CD4-positive, alpha-beta T cell (primary cell): ENCODE results near the gene FA2H. TPM values are rescaled to one million over a fixed set of nuclear protein-coding genes. Genes with fewer than 3 reads are reported as not detected.

Experiments used
- ATAC-seq: fragments of 200-7000 bp; cut with Tn5 transposase; one replicate; pipeline ENCODE4 v1.10.0; 2022; ENCODE audit warnings: mild to moderate bottlenecking; ENCODE audit not compliant: poor library complexity
- CTCF ChIA-PET: fragments of 350-600 bp; sonication (Branson Sonifier 250); formaldehyde crosslinking; loops from one replicate; lab custom pipeline; 2021; ENCODE audit warnings: antibody characterized with exemption, inconsistent platforms; lab: Charles Lee
- POLR2A ChIA-PET: fragments of 350-600 bp; sonication (Branson Sonifier 250); formaldehyde crosslinking; loops from one replicate; lab custom pipeline; 2021; ENCODE audit warnings: antibody characterized with exemption, inconsistent platforms; lab: Charles Lee
- DNase-seq, 14 experiments: peaks; one replicate each; pipeline ENCODE4 v3.0.0-alpha.2; 2013 to 2020; ENCODE audit warnings: mixed read lengths in 2 of 14
- H3K27ac ChIP-seq, 2 donors: one replicate each; pipeline versions ENCODE4 v1.5.1 to v1.7.0; 2013; ENCODE audit warnings: low read length in 2 of 2, low read depth in 1 of 2, mild to moderate bottlenecking in 1 of 2
- H3K27me3 ChIP-seq, 2 experiments: 1 replicate in 1 of 2; 2 replicates in 1 of 2; pipeline versions ENCODE4 v1.6.1 to v1.7.0; 2013; ENCODE audit warnings: low read length in 2 of 2, control low read depth in 1 of 2, mild to moderate bottlenecking in 1 of 2, moderate library complexity in 1 of 2; ENCODE audit not compliant: insufficient read depth in 2 of 2, control insufficient read depth in 1 of 2
- H3K36me3 ChIP-seq: one replicate; pipeline ENCODE4 v1.6.1; 2013; ENCODE audit warnings: low read length, control low read depth; ENCODE audit not compliant: insufficient read depth
- H3K4me1 ChIP-seq: one replicate; pipeline ENCODE4 v1.6.1; 2013; ENCODE audit warnings: low read length, control low read depth; ENCODE audit not compliant: insufficient read depth
- H3K4me3 ChIP-seq: one replicate; pipeline ENCODE4 v1.5.1; 2013; ENCODE audit warnings: mild to moderate bottlenecking, low read length, moderate library complexity
- H3K9me3 ChIP-seq, 2 experiments: 1 replicate in 1 of 2; 2 replicates in 1 of 2; pipeline versions ENCODE4 v1.6.1 to v1.7.0; 2013; ENCODE audit warnings: low read length in 2 of 2, mild to moderate bottlenecking in 2 of 2, control low read depth in 1 of 2, moderate library complexity in 1 of 2; ENCODE audit not compliant: control insufficient read depth in 1 of 2, insufficient read depth in 1 of 2
- H3K27ac Mint-ChIP-seq: one replicate; pipeline ENCODE4 v1.8.0; 2020; ENCODE audit warnings: mixed read lengths
- H3K27me3 Mint-ChIP-seq: one replicate; pipeline ENCODE4 v1.8.0; 2021; ENCODE audit warnings: mixed read lengths
- H3K36me3 Mint-ChIP-seq: one replicate; pipeline ENCODE4 v1.8.0; 2021; ENCODE audit warnings: low read depth, mixed read lengths
- H3K4me1 Mint-ChIP-seq: one replicate; pipeline ENCODE4 v1.8.0; 2021; ENCODE audit warnings: low read depth, mixed read lengths
- H3K4me3 Mint-ChIP-seq: one replicate; pipeline ENCODE4 v1.8.0; 2020; ENCODE audit warnings: mild to moderate bottlenecking, mixed read lengths
- H3K9me3 Mint-ChIP-seq: one replicate; pipeline ENCODE4 v1.8.0; 2020; ENCODE audit warnings: mixed read lengths
- intact Hi-C, 2 experiments: fragments of 100-400 bp; cut with DNase I in 1 of 2; cut with micrococcal nuclease in 1 of 2; formaldehyde crosslinking; loops; one replicate each; pipeline versions ENCODE4 v1.15.1 to v1.9.0; 2023 to 2025; cut with DNase I, micrococcal nuclease
- total RNA-seq, 174 experiments: library from RNA in 2 of 174; stranded (reverse) in 2 of 174; gene quantifications; one replicate each; pipeline ENCODE4 v1.2.3 and lab custom pipeline; 2021 to 2026
- TF ChIP-seq, protein P1 (sequence below): fragments of 200-600 bp; IDR thresholded peaks from one replicate; pipeline ENCODE4 v1.8.0; 2022; ENCODE audit warnings: antibody characterized with exemption, mild to moderate bottlenecking

FA2H gene
- total RNA-seq, 2 experiments from 2014 or later = not detected

GRCh38 chr16:74718140-74718539, 56.5 kb downstream of the FA2H start:
- ATAC-seq (no peak), DNase-seq (no peak)
- no peaks in the 10 kb centered on the region for H3K4me1 Mint-ChIP-seq
- H3K4me3 Mint-ChIP-seq = no peak overlapping the region
- no peaks in the 10 kb centered on the region for H3K27me3 ChIP-seq
- H3K4me3 ChIP-seq = no peak overlapping the region
- POLR2A ChIA-PET = no interaction called here
- CTCF ChIA-PET = no interaction called here
- intact Hi-C loops = no loop called here
- TF ChIP-seq, protein P1, sequence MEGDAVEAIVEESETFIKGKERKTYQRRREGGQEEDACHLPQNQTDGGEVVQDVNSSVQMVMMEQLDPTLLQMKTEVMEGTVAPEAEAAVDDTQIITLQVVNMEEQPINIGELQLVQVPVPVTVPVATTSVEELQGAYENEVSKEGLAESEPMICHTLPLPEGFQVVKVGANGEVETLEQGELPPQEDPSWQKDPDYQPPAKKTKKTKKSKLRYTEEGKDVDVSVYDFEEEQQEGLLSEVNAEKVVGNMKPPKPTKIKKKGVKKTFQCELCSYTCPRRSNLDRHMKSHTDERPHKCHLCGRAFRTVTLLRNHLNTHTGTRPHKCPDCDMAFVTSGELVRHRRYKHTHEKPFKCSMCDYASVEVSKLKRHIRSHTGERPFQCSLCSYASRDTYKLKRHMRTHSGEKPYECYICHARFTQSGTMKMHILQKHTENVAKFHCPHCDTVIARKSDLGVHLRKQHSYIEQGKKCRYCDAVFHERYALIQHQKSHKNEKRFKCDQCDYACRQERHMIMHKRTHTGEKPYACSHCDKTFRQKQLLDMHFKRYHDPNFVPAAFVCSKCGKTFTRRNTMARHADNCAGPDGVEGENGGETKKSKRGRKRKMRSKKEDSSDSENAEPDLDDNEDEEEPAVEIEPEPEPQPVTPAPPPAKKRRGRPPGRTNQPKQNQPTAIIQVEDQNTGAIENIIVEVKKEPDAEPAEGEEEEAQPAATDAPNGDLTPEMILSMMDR = no peak
- H3K27me3 Mint-ChIP-seq = no peaks in the 10 kb centered on the region
- H3K27ac ChIP-seq = no peak overlapping the region
- no peaks in the 10 kb centered on the region for H3K9me3 Mint-ChIP-seq
- no peak overlapping the region for H3K27ac Mint-ChIP-seq
- no peaks in the 10 kb centered on the region for H3K36me3 Mint-ChIP-seq
- no peaks in the 10 kb centered on the region for H3K9me3 ChIP-seq
- no peaks in the 10 kb centered on the region for H3K4me1 ChIP-seq
- no peaks in the 10 kb centered on the region for H3K36me3 ChIP-seq

DNA sequence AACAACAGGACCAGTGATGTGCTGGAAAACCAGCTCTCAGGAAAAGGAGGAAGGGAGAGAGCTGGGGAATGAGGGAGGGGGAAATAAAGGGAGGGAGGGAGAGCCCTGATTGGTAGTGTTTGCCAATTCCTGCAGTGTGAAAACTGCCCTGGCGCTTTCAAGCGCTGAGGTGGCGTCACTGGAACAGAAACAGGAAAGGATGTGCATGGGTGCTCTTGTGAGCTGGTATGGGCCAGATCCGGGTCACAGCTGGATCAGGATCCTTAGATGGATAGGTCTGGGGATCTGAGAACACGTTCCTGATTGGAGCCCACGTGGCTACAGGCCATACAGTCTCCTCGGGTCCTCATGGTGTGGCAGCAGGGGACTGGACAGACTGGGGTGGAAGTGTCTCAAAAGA, 57.3 kb downstream of the FA2H start:
- Mint-ChIP-seq H3K36me3 (no peaks in the 10 kb centered on the region), H3K4me3 (no peak overlapping the region), H3K27me3 (no peaks in the 10 kb centered on the region), H3K4me1 (no peaks in the 10 kb centered on the region), H3K27ac (no peak overlapping the region), H3K9me3 (no peaks in the 10 kb centered on the region)
- ChIA-PET POLR2A (interaction anchor here (0.6 kb wide), 1 partner anchor 919 kb away, joined by 3 read pairs; no protein-coding TSS in a partner anchor), CTCF (no interaction called here)
- Histone ChIP-seq H3K4me1 (no peaks in the 10 kb centered on the region), H3K27ac (no peak overlapping the region), H3K4me3 (no peak overlapping the region), H3K9me3 (no peaks in the 10 kb centered on the region), H3K27me3 (no peaks in the 10 kb centered on the region), H3K36me3 (no peaks in the 10 kb centered on the region)
- intact Hi-C loops = no loop called here
- TF ChIP-seq, protein P1 = no peak
- ATAC-seq (no peak), DNase-seq (no peak)

DNA sequence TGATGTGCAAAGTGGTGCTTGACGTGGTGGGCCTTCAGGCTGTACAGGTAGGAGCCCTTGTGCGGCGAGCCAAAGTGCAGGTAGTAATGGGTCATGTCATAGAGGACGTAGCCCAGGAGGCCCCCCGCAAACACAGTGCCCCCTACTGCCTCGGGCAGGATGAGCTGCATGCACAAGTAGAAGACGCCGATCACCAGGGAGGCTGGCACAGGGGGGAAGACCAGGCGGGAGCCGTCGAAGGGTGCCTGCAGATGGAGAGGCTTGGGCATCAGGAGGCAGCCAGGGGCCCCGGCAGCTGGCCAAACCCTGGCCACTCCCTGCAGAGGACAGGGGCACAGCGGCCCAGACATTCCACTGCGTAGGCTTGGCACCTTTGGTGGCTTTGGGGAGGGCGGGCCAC, 58.3 kb downstream of the FA2H start:
- ChIA-PET CTCF (interaction anchor here (0.7 kb wide), 1 partner anchor 374 kb away, joined by 3 read pairs; no protein-coding TSS in a partner anchor), POLR2A (no interaction called here)
- no peaks in the 10 kb centered on the region for H3K27me3 ChIP-seq
- H3K4me1 Mint-ChIP-seq = no peaks in the 10 kb centered on the region
- no peak overlapping the region for H3K4me3 Mint-ChIP-seq
- DNase-seq = no peak
- intact Hi-C loops = no loop called here
- H3K27ac ChIP-seq = no peak overlapping the region
- H3K9me3 ChIP-seq = no peaks in the 10 kb centered on the region
- no peak overlapping the region for H3K4me3 ChIP-seq
- no peaks in the 10 kb centered on the region for H3K9me3 Mint-ChIP-seq
- no peaks in the 10 kb centered on the region for H3K4me1 ChIP-seq
- ATAC-seq = no peak
- H3K27ac Mint-ChIP-seq = no peak overlapping the region
- H3K36me3 Mint-ChIP-seq = no peaks in the 10 kb centered on the region
- no peaks in the 10 kb centered on the region for H3K36me3 ChIP-seq
- TF ChIP-seq, protein P1 = no peak
- no peaks in the 10 kb centered on the region for H3K27me3 Mint-ChIP-seq
